Activated naive CD4-positive, alpha-beta T cell treated with anti-CD3 and anti-CD28 coated beads for 36 hours (primary cell): ENCODE results near the gene FBXO2. TPM values are rescaled to one million over a fixed set of nuclear protein-coding genes. Genes with fewer than 3 reads are reported as not detected.

ENCODE experiments used
- CTCF ChIA-PET: fragments of 350-600 bp; sonication (Branson Sonifier 250); formaldehyde crosslinking; loops from one replicate; lab custom pipeline; 2021; ENCODE audit warnings: antibody characterized with exemption; lab: Charles Lee
- DNase-seq: peaks from one replicate; pipeline ENCODE4 v3.0.0-alpha.2; 2020
- H3K27ac Mint-ChIP-seq: one replicate; pipeline ENCODE4 v1.8.0; 2021; ENCODE audit warnings: mild to moderate bottlenecking, mixed read lengths
- H3K27me3 Mint-ChIP-seq: one replicate; pipeline ENCODE4 v1.8.0; 2021; ENCODE audit warnings: low read depth, mixed read lengths
- H3K36me3 Mint-ChIP-seq: one replicate; pipeline ENCODE4 v1.8.0; 2021; ENCODE audit warnings: low read depth, mixed read lengths
- H3K4me1 Mint-ChIP-seq: one replicate; pipeline ENCODE4 v1.8.0; 2021; ENCODE audit warnings: low read depth, mixed read lengths
- H3K4me3 Mint-ChIP-seq: one replicate; pipeline ENCODE4 v1.8.0; 2021; ENCODE audit warnings: mild to moderate bottlenecking, moderate library complexity, mixed read lengths
- H3K9me3 Mint-ChIP-seq: one replicate; pipeline ENCODE4 v1.8.0; 2021; ENCODE audit warnings: mixed read lengths
- intact Hi-C: fragments of 100-400 bp; cut with micrococcal nuclease; formaldehyde crosslinking; loops from one replicate; pipeline ENCODE4 v1.15.1; 2023
- total RNA-seq, 2 experiments: library from RNA; stranded (reverse); gene quantifications; one replicate each; pipeline ENCODE4 v1.2.3, GENCODE V29; 2021

Gene FBXO2
- total RNA-seq, 2 experiments from 2014 or later = 0.77 to 1.1 TPM

DNA sequence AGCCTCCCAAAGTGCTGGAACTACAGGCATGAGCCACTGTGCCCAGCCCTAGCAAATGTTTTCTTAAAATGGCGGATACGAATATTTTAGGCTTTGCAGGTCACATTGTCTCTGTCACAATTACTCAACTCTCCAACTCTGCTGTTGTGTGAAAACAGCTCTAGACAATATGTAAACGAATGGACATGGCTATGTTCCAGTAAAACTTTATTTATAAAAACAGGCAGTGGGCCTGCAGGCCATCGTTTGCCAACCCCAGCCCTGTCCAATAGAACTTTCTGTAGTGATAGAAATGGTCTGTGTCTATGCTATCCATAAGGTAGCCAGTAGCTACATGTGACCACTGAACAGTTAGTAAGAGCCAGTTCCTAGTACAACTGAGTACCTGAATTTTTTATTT, 5.5 kb upstream of the FBXO2 start:
- no peaks in the 10 kb centered on the region for H3K9me3 Mint-ChIP-seq
- H3K4me1 Mint-ChIP-seq = peaks cover 9% of the 10 kb centered on the region
- intact Hi-C loops = no loop called here
- CTCF ChIA-PET = interaction anchor here (0.7 to 1.0 kb wide), 2 partner anchors 9 to 233 kb away, joined by 4 to 5 read pairs; no protein-coding TSS in a partner anchor
- no peak overlapping the region for H3K27ac Mint-ChIP-seq
- H3K36me3 Mint-ChIP-seq = no peaks in the 10 kb centered on the region
- no peak overlapping the region for H3K4me3 Mint-ChIP-seq
- no peak for DNase-seq
- no peaks in the 10 kb centered on the region for H3K27me3 Mint-ChIP-seq

DNA sequence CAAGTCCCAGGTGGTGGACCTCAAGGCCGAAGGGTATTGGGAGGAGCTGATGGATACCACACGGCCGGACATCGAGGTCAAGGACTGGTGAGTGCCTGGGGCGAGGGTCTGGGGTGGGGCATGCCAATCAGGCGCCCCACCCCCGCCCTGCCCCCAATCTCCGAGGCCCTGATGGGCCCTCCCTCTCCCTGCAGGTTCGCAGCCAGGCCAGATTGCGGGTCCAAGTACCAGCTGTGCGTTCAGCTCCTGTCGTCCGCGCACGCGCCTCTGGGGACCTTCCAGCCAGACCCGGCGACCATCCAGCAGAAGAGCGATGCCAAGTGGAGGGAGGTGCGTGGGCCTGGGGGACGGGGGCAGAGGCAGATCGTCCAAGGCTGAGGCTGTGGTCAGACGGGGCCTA, 4.3 kb upstream of the FBXO2 start:
- Mint-ChIP-seq H3K9me3 (no peaks in the 10 kb centered on the region), H3K4me3 (no peak overlapping the region), H3K4me1 (peaks cover 9% of the 10 kb centered on the region), H3K27ac (no peak overlapping the region), H3K27me3 (no peaks in the 10 kb centered on the region), H3K36me3 (no peaks in the 10 kb centered on the region)
- CTCF ChIA-PET = interaction anchor here (0.7 kb wide), 1 partner anchor 12 kb away, joined by 3 read pairs; no protein-coding TSS in a partner anchor
- no peak for DNase-seq
- intact Hi-C loops = no loop called here

DNA sequence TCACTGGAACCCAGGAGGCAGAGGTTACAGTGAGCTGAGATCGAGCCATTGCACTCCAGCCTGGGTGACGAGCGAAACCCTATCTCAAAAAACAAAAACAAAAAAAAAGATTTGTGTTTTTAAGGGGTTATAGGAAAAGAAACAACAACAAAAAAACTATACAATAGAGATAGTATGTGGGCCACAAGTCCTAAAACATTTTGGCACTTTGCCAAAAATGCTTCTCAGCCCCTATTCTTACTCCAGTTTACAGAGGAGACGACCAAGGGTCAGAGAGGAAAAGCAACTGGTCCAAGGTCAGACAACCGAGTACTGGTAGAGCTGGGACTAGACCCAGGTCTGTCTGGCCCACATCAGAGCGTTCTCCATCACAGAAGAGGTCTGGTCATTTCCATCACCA, 3.4 kb upstream of the FBXO2 start:
- DNase-seq = no peak
- no peak overlapping the region for H3K4me3 Mint-ChIP-seq
- CTCF ChIA-PET = interaction anchor here (0.5 to 1.0 kb wide), 2 partner anchors 16 to 557 kb away, joined by 3 to 4 read pairs; no protein-coding TSS in a partner anchor
- no peaks in the 10 kb centered on the region for H3K36me3 Mint-ChIP-seq
- H3K4me1 Mint-ChIP-seq = peaks cover 9% of the 10 kb centered on the region
- no peaks in the 10 kb centered on the region for H3K9me3 Mint-ChIP-seq
- H3K27ac Mint-ChIP-seq = no peak overlapping the region
- intact Hi-C loops = no loop called here
- H3K27me3 Mint-ChIP-seq = no peaks in the 10 kb centered on the region

DNA sequence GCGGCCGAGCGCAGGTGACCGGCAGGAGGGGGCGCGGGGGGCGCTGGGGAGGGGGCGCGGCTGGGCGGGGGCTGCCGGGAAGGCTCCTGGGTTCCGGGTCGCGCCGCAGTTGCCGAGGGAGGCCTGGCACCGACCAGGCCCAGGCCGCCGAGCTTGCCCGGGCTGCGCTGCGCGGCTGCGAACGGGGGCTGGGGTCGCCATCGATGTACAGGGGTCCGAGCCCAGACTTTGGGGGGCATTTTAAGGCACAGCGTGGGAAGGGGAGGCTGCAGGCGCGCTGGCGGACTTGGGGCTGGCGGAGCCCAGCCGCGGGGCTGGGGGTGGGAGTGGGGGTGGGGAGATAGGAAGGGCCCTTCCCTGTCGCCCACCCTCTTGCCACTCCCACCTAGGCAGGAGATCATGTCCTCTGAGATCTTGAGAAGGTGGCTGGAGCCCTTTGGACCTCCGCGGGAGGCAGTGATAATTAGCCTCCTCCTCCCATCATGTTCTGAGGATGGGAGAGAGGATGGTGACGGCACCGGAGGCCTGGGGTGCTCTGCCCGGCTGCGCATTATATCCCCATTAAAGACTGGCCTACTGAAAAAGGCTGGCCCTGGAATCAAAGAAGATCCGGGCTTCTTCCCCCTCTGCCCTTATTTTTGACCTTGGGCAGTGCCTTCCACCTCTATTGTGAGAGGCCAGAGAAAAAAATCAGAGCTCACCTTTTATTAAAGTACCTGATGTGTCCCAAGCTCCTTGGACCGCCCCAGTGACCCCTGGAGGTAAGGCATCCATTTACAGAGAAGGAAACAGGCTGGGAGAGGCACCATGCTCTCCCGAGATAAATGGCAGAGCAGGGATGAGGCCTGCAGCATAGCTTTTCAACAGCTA, 945 bp upstream of the FBXO2 start:
- Mint-ChIP-seq H3K36me3 (no peaks in the 10 kb centered on the region), H3K27ac (no peak overlapping the region), H3K9me3 (no peaks in the 10 kb centered on the region), H3K4me3 (peak overlapping the region; percentile 75), H3K27me3 (no peaks in the 10 kb centered on the region), H3K4me1 (peaks cover 19% of the 10 kb centered on the region)
- DNase-seq = no peak
- intact Hi-C loops = loop anchor here (1.0 to 5.0 kb wide), 5 partner anchors 9 to 252 kb away; partner anchors contain the start of genes CLCN6, FBXO6, MAD2L2 and MTHFR
- CTCF ChIA-PET = interaction anchor here (0.8 to 2.9 kb wide), 5 partner anchors 9 to 65 kb away, joined by 3 to 15 read pairs (median 4); partner anchors contain the start of gene FBXO6

DNA sequence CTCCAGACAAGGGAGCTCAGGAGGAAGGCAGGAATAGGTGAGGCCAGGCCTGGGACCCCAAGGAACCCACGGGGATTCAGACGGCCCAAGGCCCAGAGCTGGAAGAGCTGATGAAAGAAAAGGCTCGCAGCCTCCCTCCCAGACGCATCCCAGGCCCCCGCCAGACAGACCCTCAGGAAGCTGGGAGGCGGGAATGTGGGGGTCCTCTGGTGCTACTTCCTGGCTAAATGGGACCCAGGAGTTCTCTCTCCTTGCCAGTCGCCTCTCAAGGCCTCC, 430 bp downstream of the FBXO2 start:
- intact Hi-C loops = loop anchor here (1.0 to 5.0 kb wide), 5 partner anchors 11 to 254 kb away; partner anchors contain the start of genes CLCN6, FBXO6, MAD2L2 and MTHFR
- CTCF ChIA-PET = interaction anchor here (0.6 to 2.9 kb wide), 7 partner anchors 8 to 434 kb away, joined by 3 to 15 read pairs (median 5); partner anchors contain the start of gene FBXO6
- Mint-ChIP-seq H3K4me3 (peak overlapping the region; percentile 56), H3K27ac (no peak overlapping the region), H3K4me1 (peaks cover 26% of the 10 kb centered on the region), H3K36me3 (no peaks in the 10 kb centered on the region), H3K27me3 (no peaks in the 10 kb centered on the region), H3K9me3 (no peaks in the 10 kb centered on the region)
- no peak for DNase-seq

DNA sequence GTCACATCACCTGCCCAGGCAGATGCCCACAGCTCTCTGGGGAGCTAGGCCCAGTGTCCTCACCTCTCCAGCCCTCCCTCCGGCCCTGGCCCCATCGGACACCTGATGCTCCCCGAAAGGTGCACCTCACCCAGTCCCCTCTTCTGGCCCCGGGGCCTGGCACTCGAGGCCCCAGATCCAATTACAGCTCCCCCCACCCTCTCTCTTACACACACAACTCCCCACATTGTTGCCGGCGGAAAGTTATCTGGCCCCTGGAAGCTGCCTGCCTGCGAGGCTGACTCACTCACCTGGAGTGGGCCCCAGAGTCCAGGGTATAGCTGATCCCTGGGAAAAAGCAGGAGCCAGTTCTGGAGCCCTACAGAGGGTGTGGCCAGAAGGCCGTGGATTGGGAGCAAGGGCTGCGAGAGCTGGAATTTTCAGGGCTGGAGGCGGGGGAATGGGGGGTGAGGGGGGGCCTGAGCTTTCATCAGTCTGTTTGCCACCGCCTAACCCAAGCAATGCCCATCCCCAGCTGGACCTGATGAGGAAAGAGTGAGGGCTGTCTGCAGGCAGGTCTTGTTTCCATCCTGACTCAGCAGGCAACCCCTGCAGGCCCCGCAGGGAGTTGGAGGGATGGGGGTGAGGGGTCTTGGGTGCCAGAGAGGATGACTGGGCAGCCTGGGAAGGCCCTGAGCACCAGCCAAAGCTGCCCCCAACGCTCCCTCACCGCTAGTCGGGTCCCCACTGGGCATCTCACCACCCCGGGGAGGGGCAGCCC, 948 bp downstream of the FBXO2 start:
- Mint-ChIP-seq H3K9me3 (no peaks in the 10 kb centered on the region), H3K4me1 (peaks cover 26% of the 10 kb centered on the region), H3K4me3 (peak overlapping the region; percentile 56), H3K27me3 (no peaks in the 10 kb centered on the region), H3K27ac (no peak overlapping the region), H3K36me3 (no peaks in the 10 kb centered on the region)
- DNase-seq = no peak
- CTCF ChIA-PET = interaction anchor here (0.6 to 4.1 kb wide), 11 partner anchors 8 to 433 kb away, joined by 3 to 27 read pairs (median 5); partner anchors contain the start of gene FBXO6
- intact Hi-C loops = loop anchor here (5.0 kb wide), 3 partner anchors 154 to 254 kb away; partner anchors contain the start of genes CLCN6 and MTHFR

DNA sequence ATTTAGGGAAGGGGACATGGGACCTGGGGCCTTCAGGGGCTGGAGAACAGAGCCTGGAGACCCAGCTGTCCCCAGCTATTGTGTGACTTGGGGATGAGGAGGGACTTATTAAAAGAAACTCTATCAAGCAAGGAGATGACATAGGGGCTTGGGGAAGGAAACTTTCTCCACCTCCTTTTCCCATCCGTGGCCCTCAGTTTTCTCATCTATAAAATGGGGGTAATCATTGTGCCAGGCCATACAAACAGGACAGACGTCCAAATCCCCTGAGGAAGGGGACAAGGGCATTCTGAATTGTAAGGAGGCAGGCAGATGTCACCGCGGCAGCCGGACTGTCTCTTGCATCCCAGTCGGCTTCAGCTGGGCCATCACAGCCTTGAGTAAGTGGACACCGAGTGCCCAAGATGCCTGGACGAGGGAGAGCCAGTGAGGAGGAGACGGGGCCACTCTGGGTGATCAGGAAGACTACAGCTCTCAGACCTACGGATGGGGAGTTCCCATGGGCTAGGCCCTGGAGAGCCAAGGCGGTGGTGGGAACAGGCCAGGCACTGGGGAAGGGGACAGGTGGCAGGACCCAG, 1.9 kb downstream of the FBXO2 start:
- Mint-ChIP-seq H3K4me1 (peaks cover 26% of the 10 kb centered on the region), H3K27me3 (no peaks in the 10 kb centered on the region), H3K27ac (no peak overlapping the region), H3K36me3 (no peaks in the 10 kb centered on the region), H3K4me3 (no peak overlapping the region), H3K9me3 (no peaks in the 10 kb centered on the region)
- no peak for DNase-seq
- CTCF ChIA-PET = interaction anchor here (0.6 to 4.1 kb wide), 10 partner anchors 9 to 375 kb away, joined by 3 to 27 read pairs (median 7); partner anchors contain the start of genes AGTRAP and FBXO6
- intact Hi-C loops = loop anchor here (5.0 kb wide), 3 partner anchors 155 to 255 kb away; partner anchors contain the start of genes CLCN6 and MTHFR

DNA sequence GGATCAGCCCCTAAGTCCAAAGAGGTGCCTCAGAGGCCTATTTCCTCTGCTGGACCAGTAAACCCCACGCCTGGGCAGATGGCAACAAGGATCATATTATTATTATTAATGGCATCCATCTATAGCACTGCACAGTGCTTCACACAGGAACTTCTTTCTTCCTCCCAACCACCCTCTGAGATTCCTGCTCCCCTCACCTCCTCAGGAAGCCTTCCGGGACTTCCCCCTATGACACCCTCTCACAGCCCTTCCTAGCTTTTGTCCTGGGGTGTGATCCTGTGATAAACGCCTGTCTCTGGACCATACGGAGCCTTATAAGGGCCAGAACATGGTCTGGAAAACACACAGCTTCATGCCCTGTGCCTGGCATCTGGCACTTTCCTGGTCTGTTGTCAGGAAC, 3.2 kb downstream of the FBXO2 start:
- H3K4me3 Mint-ChIP-seq = peak overlapping the region; percentile 55
- no peaks in the 10 kb centered on the region for H3K9me3 Mint-ChIP-seq
- CTCF ChIA-PET = interaction anchor here (0.6 to 4.1 kb wide), 22 partner anchors 9 to 613 kb away, joined by 3 to 27 read pairs (median 6); partner anchors contain the start of genes AGTRAP, CLCN6, FBXO6 and MAD2L2
- DNase-seq = no peak
- no peaks in the 10 kb centered on the region for H3K36me3 Mint-ChIP-seq
- H3K27me3 Mint-ChIP-seq = no peaks in the 10 kb centered on the region
- intact Hi-C loops = loop anchor here (5.0 kb wide), 3 partner anchors 156 to 256 kb away; partner anchors contain the start of genes CLCN6 and MTHFR
- peaks cover 25% of the 10 kb centered on the region for H3K4me1 Mint-ChIP-seq
- H3K27ac Mint-ChIP-seq = no peak overlapping the region

DNA sequence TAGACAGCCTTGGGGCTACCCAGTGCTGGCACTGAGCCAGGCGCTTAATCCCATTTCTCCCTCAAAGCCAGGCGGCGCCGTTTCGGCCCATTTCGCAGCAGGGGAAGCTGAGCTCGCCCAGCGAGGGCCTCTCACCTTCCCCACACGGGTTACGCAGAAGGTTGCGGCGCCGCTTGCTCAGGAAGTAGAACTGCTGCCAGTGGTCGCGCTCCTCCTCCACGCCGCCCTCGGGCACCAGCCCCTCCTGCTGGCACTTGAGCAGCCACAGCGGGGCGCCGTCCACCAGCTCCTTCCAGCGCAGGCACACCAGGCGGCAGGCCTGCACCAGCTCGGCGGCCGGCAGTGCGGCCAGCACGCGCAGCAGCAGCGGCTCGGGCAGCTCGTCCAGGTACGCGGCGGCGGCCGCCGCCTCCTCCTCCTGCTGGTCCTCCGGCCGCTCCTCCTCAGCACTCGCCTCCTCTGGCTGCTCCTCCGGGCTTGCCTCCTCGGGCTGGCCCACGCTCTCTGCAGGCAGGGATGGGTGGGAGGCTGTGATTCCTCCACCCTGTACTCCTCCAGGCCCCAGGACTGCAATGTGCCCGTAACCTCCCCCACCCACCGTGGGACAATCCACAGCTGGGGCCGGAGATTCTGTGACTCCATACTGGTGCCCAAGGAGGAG, 3.8 kb downstream of the FBXO2 start:
- no peaks in the 10 kb centered on the region for H3K27me3 Mint-ChIP-seq
- CTCF ChIA-PET = interaction anchor here (0.6 to 4.1 kb wide), 25 partner anchors 8 to 613 kb away, joined by 3 to 27 read pairs (median 5); partner anchors contain the start of genes AGTRAP, CLCN6, FBXO6 and MAD2L2
- intact Hi-C loops = loop anchor here (1.0 to 5.0 kb wide), 4 partner anchors 69 to 257 kb away; partner anchors contain the start of genes CLCN6 and MTHFR
- H3K4me1 Mint-ChIP-seq = peaks cover 19% of the 10 kb centered on the region
- H3K9me3 Mint-ChIP-seq = no peaks in the 10 kb centered on the region
- DNase-seq = peak; percentile 88
- H3K27ac Mint-ChIP-seq = no peak overlapping the region
- peak overlapping the region; percentile 55 for H3K4me3 Mint-ChIP-seq
- H3K36me3 Mint-ChIP-seq = no peaks in the 10 kb centered on the region

DNA sequence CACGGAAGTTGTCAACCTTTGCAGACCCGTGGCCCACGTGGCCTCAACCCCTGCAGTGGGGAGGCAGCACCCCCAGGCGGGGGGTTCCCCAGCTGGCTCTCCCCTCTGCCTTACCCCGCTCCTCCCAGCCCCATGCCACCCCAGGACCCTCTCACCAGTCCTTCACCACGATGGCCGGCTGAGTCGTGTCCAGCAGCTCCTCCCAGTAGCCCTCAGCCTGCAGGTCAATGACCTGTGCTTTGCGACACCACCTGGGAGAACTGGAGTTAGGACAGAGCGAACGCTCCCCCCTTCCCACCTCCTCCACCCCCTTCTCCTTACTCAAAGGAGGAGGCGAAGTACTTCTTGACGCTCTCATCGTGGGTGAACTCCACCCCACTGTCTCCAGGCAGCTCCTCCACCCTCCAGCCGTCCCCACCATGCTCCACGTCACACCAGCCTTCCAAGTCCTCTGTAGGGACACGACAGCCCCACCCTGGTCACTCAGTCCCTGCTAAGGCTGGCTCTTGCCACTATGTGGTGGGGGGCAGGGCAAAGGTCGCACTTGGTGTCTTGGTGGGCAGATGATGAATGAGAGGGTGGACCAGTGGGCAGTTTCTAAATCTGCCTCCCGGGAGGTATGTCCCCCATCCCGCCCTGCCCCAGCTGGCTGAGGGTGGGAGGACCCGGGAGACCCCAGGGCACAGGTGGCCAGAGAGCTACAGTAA, 4.5 kb downstream of the FBXO2 start:
- no peak overlapping the region for H3K27ac Mint-ChIP-seq
- peaks cover 17% of the 10 kb centered on the region for H3K4me1 Mint-ChIP-seq
- no peaks in the 10 kb centered on the region for H3K9me3 Mint-ChIP-seq
- H3K4me3 Mint-ChIP-seq = no peak overlapping the region
- no peak for DNase-seq
- intact Hi-C loops = loop anchor here (1.0 to 5.0 kb wide), 6 partner anchors 70 to 592 kb away; partner anchors contain the start of genes CLCN6 and MTHFR
- H3K36me3 Mint-ChIP-seq = no peaks in the 10 kb centered on the region
- CTCF ChIA-PET = interaction anchor here (1.0 to 4.1 kb wide), 23 partner anchors 8 to 612 kb away, joined by 3 to 27 read pairs (median 5); partner anchors contain the start of genes AGTRAP, CLCN6, FBXO6 and MAD2L2
- no peaks in the 10 kb centered on the region for H3K27me3 Mint-ChIP-seq
